OCI-LY7 (cell line): Measurements from ENCODE around the gene REST.

Experiments
- EZH2phosphoT487 ChIP-seq: fragments of 200-600 bp; sonication (generic); IDR thresholded peaks from 2 replicates; pipeline ENCODE4 v1.6.1; 2018; ENCODE audit warnings: low read depth, borderline replicate concordance, mild to moderate bottlenecking, mixed run types, antibody characterized with exemption, low read length, moderate library complexity, mixed read lengths
- TF ChIP-seq, protein P1 (sequence below): fragments of 200-600 bp; sonication (generic); conservative IDR thresholded peaks from 2 replicates; pipeline ENCODE4 v1.5.1; 2014; ENCODE audit warnings: mild to moderate bottlenecking, antibody characterized with exemption, low read length, moderate library complexity, mixed read lengths

DNA sequence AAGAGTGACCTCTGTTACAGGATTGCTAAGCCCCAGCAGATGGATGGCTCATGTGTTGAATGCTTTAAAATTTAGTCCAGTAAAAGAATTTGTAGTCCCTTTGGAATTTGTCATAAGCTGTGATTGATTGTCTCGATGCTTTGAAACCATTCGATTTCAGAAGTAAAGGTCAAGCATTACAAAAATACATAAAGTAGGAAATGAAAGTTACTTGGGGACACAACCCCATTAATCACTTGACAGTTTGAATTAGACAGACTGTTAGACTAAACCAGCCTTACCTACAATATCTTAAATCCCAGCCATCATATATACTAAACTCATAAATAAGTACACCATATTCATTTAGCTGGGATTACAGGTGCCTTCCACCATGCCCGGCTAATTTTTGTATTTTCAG lies 6.6 kb downstream of the REST start:
- TF ChIP-seq, protein P1, sequence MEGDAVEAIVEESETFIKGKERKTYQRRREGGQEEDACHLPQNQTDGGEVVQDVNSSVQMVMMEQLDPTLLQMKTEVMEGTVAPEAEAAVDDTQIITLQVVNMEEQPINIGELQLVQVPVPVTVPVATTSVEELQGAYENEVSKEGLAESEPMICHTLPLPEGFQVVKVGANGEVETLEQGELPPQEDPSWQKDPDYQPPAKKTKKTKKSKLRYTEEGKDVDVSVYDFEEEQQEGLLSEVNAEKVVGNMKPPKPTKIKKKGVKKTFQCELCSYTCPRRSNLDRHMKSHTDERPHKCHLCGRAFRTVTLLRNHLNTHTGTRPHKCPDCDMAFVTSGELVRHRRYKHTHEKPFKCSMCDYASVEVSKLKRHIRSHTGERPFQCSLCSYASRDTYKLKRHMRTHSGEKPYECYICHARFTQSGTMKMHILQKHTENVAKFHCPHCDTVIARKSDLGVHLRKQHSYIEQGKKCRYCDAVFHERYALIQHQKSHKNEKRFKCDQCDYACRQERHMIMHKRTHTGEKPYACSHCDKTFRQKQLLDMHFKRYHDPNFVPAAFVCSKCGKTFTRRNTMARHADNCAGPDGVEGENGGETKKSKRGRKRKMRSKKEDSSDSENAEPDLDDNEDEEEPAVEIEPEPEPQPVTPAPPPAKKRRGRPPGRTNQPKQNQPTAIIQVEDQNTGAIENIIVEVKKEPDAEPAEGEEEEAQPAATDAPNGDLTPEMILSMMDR: no peak
- no peak for TF ChIP-seq EZH2phosphoT487
